IPS-18c (cell line): ENCODE measurements around the gene OR52E1.
"Not testable (repeated sequence)": the region's sequence is repeated elsewhere in the genome, so short reads cannot be mapped to it uniquely, and the experiment has no call there.

Experiments used
- H3K4me3 ChIP-seq: 2 replicates; pipeline ENCODE4 v1.7.0; 2013; ENCODE audit warnings: low read depth, mild to moderate bottlenecking, low read length, moderate library complexity; ENCODE audit not compliant: insufficient read depth
- H3K9me3 ChIP-seq: one replicate; pipeline ENCODE4 v1.6.1; 2013; ENCODE audit warnings: mild to moderate bottlenecking, low read length, moderate library complexity; ENCODE audit not compliant: control insufficient read depth, insufficient read depth

The OR52E1 gene

GRCh38 chr11:5069272-5069671, at the start of gene OR52E1:
TSS of gene OR52E1 (plus strand) at chr11:5069572.
- Histone ChIP-seq H3K9me3 (no peaks in the 10 kb centered on the region), H3K4me3 (no peak within 1 kb of the TSS)

- H3K9me3 ChIP-seq = no peaks in the 10 kb centered on the region
Observed at GRCh38 chr11:5021996-5022395, 47.4 kb upstream of the OR52E1 start.

DNA sequence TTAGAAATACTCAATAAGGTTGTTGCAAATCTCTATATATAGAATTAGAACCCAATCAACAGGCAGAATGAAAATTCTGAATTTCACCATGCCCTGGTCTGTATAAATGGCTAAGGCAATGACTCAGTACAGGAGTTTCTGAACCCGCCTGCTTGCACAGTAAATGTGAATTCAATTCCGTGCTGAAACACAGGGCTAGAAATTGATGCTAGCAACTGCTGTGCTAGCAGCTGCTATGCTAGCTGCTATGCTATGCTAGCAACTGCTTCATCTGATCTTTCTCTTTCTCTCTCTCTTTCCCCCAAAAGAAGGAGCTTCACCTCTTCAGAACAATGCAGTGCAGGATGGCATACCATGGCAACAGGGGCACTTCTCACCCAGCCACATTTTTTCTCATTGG, 32.7 kb upstream of the OR52E1 start:
- Histone ChIP-seq H3K9me3 (no peaks in the 10 kb centered on the region), H3K4me3 (no peak overlapping the region)

More at GRCh38 chr11:5021996-5022395, 47.4 kb upstream of the OR52E1 start:
- H3K4me3 ChIP-seq = no peak overlapping the region

DNA sequence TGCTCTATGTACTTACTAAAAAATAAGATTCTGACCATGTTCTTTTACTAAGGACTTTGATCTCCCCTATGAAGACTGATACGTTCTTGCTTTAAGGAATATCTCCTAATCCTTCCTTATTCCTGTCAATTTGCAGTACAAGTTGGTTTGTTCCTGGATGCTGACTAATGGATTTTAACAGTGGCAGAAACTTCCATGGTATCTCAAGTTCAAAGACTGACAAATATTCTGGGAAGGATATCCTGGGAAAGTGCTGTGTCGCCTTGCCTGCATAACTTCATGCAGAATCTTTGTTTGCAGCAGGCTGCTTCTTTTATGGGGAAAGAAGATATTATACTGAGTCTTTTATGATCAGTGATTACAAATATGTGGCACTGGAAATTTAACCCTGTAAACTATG, 31.4 kb upstream of the OR52E1 start:
- no peaks in the 10 kb centered on the region for H3K9me3 ChIP-seq

DNA sequence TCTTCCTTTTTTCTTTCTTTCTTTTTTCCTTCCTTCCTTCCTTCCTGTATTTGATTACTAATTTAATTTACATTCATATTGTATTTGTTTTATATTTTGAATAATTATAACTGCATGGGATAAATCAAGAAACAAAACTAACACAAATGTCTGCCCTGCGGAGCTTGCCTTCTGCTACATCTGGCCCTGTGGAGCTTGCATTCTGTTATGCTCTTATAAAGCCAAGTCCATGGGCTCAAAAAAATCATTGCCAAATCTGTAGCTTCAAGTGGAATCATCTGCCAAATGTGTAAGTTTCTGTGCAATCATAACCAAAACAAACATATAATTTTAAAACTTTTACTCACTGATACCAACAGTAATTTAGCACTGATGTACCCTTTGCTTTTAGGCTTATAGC, 31.0 kb upstream of the OR52E1 start:
- Histone ChIP-seq H3K4me3 (no peak overlapping the region), H3K9me3 (no peaks in the 10 kb centered on the region)

More for the DNA sequence above, 31.4 kb upstream of the OR52E1 start:
- no peak overlapping the region for H3K4me3 ChIP-seq

DNA sequence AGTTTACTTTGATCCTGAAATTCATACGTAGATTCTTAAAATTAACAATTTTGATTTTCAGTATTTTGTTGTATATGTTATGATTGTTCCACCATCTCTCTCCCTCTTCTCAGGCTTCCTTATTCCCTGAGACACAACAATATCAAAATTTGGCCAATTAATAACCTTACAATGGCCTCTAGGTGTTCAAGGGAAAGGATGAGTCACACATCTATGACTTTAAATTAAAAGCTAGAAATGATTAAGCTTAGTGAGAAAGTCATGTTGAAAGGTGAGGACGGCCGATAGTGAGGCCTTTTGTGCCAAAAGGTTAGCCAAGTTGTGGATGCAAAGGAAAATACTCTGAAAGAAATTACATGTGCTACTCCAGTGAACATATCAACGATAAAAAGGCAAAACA, 28.5 kb upstream of the OR52E1 start:
- no peak overlapping the region for H3K4me3 ChIP-seq
- no peaks in the 10 kb centered on the region for H3K9me3 ChIP-seq

GRCh38 chr11:5042091-5042490, 27.3 kb upstream of the OR52E1 start:
- H3K9me3 ChIP-seq = no peaks in the 10 kb centered on the region
- H3K4me3 ChIP-seq = no peak overlapping the region

- Histone ChIP-seq H3K9me3 (no peaks in the 10 kb centered on the region), H3K4me3 (no peak overlapping the region)
Observed at GRCh38 chr11:5043380-5043779, 26.0 kb upstream of the OR52E1 start.

GRCh38 chr11:5046226-5046625, 23.1 kb upstream of the OR52E1 start, which contains the start of gene OR52J3:
TSS of gene OR52J3 (plus strand) at chr11:5046526. CDS start at chr11:5046526, 0 bp downstream.
- Histone ChIP-seq H3K9me3 (no peaks in the 10 kb centered on the region), H3K4me3 (no peak within 1 kb of the TSS)

GRCh38 chr11:5046754-5047330, 22.5 kb upstream of the OR52E1 start:
- Histone ChIP-seq H3K9me3 (no peaks in the 10 kb centered on the region), H3K4me3 (no peak overlapping the region)

DNA sequence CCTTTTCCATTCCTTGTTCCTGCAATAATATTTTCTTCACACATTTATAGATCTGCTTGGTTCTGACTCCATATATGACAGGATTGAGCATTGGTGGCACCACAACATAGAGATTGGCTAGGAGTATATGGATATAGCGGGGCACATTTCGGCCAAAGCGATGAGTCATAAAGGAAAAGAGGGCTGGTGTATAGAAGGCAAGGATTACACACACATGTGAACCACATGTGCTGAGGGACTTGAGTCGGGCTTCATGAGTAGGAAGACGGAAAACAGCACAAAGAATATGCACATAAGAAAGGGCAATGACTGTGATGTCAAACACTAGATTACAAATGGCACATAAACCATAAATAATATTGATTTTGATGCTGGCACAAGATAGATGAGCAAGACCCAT, 10.7 kb upstream of the OR52E1 start:
- H3K9me3 ChIP-seq, H3K4me3 ChIP-seq: not testable (repeated sequence)

DNA sequence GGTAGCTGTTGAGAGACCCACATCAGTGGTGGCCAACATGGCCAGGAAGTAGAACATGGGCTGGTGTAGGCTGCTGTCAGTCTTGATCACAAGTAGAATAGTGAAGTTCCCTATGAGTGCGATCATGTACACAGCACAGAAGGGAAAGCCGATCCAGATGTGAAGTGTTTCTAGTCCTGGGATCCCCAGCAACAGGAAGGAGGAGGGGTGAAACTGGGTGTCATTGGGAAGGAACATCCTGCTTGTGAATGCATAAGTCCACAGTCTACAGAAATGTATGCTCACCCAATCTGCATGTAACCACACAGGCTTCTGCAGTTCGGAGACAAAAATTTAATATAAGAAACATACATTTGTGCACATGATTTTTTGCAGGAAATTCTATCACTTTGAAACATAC, 10.0 kb upstream of the OR52E1 start, which contains the start of gene OR52E2:
TSS of gene OR52E2 (minus strand) at position 237 of the 400 bp plus-strand sequence. CDS start at position 237, 0 bp downstream.
- no peak within 1 kb of the TSS for H3K4me3 ChIP-seq

DNA sequence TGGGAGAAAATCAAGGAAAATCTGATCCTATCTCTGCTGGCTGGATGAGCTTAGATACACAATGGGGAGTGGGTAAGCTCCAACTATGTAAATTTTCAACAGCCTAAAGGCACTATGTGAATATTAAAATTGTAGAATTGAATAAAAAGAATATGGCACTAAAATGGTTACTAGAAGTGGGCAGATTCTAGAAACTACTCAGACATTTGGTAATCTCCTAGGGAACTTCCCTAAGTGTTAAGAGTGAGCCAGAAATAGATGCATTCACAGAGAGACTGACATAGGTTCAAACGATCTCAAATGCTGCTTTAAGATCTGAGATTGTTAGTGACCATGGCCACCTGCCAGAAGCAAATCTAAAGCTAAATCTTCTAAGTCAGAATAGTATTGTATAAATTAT, 4.3 kb upstream of the OR52E1 start:
- H3K4me3 ChIP-seq = no peak overlapping the region
- H3K9me3 ChIP-seq = no peaks in the 10 kb centered on the region

More for the DNA sequence above, 10.0 kb upstream of the OR52E1 start, which contains the start of gene OR52E2:
- no peaks in the 10 kb centered on the region for H3K9me3 ChIP-seq

- no peaks in the 10 kb centered on the region for H3K9me3 ChIP-seq
- H3K4me3 ChIP-seq = no peak overlapping the region
Observed at GRCh38 chr11:5071799-5072198, 2.4 kb downstream of the OR52E1 start.

- H3K9me3 ChIP-seq = no peaks in the 10 kb centered on the region
- no peak overlapping the region for H3K4me3 ChIP-seq
Observed at GRCh38 chr11:5081405-5081804, 12.0 kb downstream of the OR52E1 start.

DNA sequence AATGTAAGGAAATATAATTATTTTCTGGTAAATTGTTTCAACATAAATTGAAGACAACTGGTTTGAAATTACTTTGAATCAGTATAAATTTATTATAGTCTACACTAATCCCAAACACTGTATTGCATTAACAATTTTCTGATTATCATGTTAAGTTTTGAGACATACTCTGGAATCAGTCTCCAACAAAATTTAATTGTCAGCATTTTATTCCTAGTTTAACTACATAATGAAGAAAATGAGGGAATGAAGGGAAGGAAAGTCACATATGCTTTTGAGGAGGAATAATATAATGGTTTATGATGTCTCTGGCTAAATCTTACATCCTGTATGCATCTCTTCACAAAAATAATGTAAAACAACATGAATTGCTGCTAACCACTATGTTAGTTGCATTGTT, 14.2 kb downstream of the OR52E1 start:
- Histone ChIP-seq H3K9me3 (no peaks in the 10 kb centered on the region), H3K4me3 (no peak overlapping the region)

- H3K9me3 ChIP-seq = no peaks in the 10 kb centered on the region
- H3K4me3 ChIP-seq = no peak overlapping the region
Observed at GRCh38 chr11:5088556-5088955, 19.2 kb downstream of the OR52E1 start.

DNA sequence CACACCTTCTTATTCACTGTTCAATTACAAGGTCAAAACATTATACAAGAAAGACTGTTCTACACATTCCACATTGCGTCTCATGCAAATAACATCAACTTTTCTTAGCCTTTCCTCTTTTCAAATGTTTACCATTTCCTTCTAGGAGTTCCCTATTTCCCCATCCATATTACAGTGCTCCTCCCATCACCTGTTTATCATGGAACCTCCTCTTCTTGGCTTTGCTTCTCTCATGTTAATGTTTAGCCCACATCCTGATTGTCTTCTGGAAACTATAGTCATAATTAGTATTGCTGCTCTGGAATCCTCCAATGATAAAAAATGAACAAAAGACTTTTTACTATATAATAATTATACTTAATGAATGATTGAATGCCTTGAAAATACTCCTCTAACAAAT, 21.3 kb downstream of the OR52E1 start:
- Histone ChIP-seq H3K9me3 (no peaks in the 10 kb centered on the region), H3K4me3 (no peak overlapping the region)
